IMR-90 (cell line): ENCODE results near the gene DYNLRB1. TPM values are rescaled to one million over a fixed set of nuclear protein-coding genes. Genes with fewer than 3 reads are reported as not detected.

Experiments used
- ATAC-seq: fragments of 200-7000 bp; cut with Tn5 transposase; 2 replicates; pipeline ENCODE4 v1.9.1; 2020; ENCODE audit warnings: low read depth, mild to moderate bottlenecking, moderate library complexity
- BruUV-seq: library from RNA; stranded (reverse); fragments of 400-500 nt; replicated peaks from 2 replicates; lab custom pipeline; 2021; lab: Mats Ljungman, UMichigan
- CTCF ChIA-PET: fragments of 300-600 bp; formaldehyde crosslinking; extraction: SDS; loops from one replicate; lab custom pipeline; 2021; ENCODE audit warnings: antibody characterized with exemption; lab: Yijun Ruan, JAX
- POLR2A ChIA-PET: fragments of 300-600 bp; sonication (Branson Sonifier 250); formaldehyde crosslinking; loops from one replicate; lab custom pipeline; 2022; ENCODE audit warnings: antibody characterized with exemption; ENCODE audit not compliant: unreplicated experiment; lab: Charles Lee
- DNase-seq: peaks from one replicate; pipeline ENCODE4 v3.0.0; 2013
- H2AFZ ChIP-seq: replicated peaks from 2 replicates; pipeline ENCODE3; 2013; ENCODE audit warnings: low read length, mild to moderate bottlenecking; ENCODE audit not compliant: poor library complexity
- H2AK5ac ChIP-seq: 2 replicates; pipeline ENCODE4 v1.6.1; 2013; ENCODE audit warnings: low read depth, low read length, inconsistent platforms
- H2AK9ac ChIP-seq: replicated peaks from 2 replicates; pipeline ENCODE3; 2013; ENCODE audit warnings: mild to moderate bottlenecking, low read depth, low read length, moderate library complexity; ENCODE audit not compliant: poor library complexity
- H2BK120ac ChIP-seq: 2 replicates; pipeline ENCODE4 v1.6.1; 2013; ENCODE audit warnings: low read depth, low read length, inconsistent platforms
- H2BK15ac ChIP-seq: 3 replicates; pipeline ENCODE4 v1.6.1; 2013; ENCODE audit warnings: low read depth, low read length, inconsistent platforms
- H2BK20ac ChIP-seq: 2 replicates; pipeline ENCODE4 v1.6.1; 2013; ENCODE audit warnings: low read depth, mild to moderate bottlenecking, inconsistent platforms, low read length, moderate library complexity
- H2BK5ac ChIP-seq: 2 replicates; pipeline ENCODE4 v1.6.1; 2013; ENCODE audit warnings: mild to moderate bottlenecking, low read depth, low read length, inconsistent platforms; ENCODE audit not compliant: poor library complexity, severe bottlenecking
- H3K14ac ChIP-seq: replicated peaks from 2 replicates; pipeline ENCODE4 v1.6.1; 2013; ENCODE audit warnings: low read depth, low read length, inconsistent platforms
- H3K18ac ChIP-seq: 2 replicates; pipeline ENCODE4 v1.6.1; 2013; ENCODE audit warnings: low read depth, low read length, control low read depth
- H3K23ac ChIP-seq: 2 replicates; pipeline ENCODE4 v1.6.1; 2013; ENCODE audit warnings: low read depth, low read length, inconsistent platforms
- H3K27ac ChIP-seq: 2 replicates; pipeline ENCODE4 v1.5.1; 2013; ENCODE audit warnings: mild to moderate bottlenecking, control low read depth, low read length; ENCODE audit not compliant: insufficient read depth
- H3K27me3 ChIP-seq: 2 replicates; pipeline ENCODE4 v1.6.1; 2013; ENCODE audit warnings: low read length; ENCODE audit not compliant: control insufficient read depth, insufficient read depth
- H3K36me3 ChIP-seq: 2 replicates; pipeline ENCODE4 v1.6.1; 2013; ENCODE audit warnings: low read length, mixed read lengths; ENCODE audit not compliant: control insufficient read depth, insufficient read depth
- H3K4ac ChIP-seq: 2 replicates; pipeline ENCODE4 v1.6.1; 2013; ENCODE audit warnings: low read depth, low read length, inconsistent platforms
- H3K4me1 ChIP-seq: 2 replicates; pipeline ENCODE4 v1.6.1; 2013; ENCODE audit warnings: low read length, mixed read lengths; ENCODE audit not compliant: control insufficient read depth, insufficient read depth
- H3K4me2 ChIP-seq: 2 replicates; pipeline ENCODE4 v1.6.1; 2013; ENCODE audit warnings: low read depth, mild to moderate bottlenecking, control low read depth, low read length, moderate library complexity
- H3K4me3 ChIP-seq: 2 replicates; pipeline ENCODE4 v1.5.1; 2013; ENCODE audit warnings: low read depth, mild to moderate bottlenecking, control low read depth, low read length, moderate library complexity; ENCODE audit not compliant: insufficient read depth
- H3K56ac ChIP-seq: 2 replicates; pipeline ENCODE4 v1.6.1; 2013; ENCODE audit warnings: low read length, inconsistent platforms; ENCODE audit not compliant: insufficient read depth; ENCODE audit errors: extremely low read depth
- H3K79me1 ChIP-seq, 2 experiments: 2 replicates each; pipeline ENCODE4 v1.6.1; 2013; ENCODE audit warnings: low read length in 2 of 2, inconsistent platforms in 1 of 2, low read depth in 1 of 2
- H3K9ac ChIP-seq: 2 replicates; pipeline ENCODE4 v1.6.1; 2013; ENCODE audit warnings: low read depth, low read length, control low read depth
- H3K9me1 ChIP-seq: 2 replicates; pipeline ENCODE4 v1.6.1; 2013; ENCODE audit warnings: low read length, inconsistent platforms; ENCODE audit not compliant: insufficient read depth
- H3K9me3 ChIP-seq: 2 replicates; pipeline ENCODE4 v1.6.1; 2013; ENCODE audit warnings: low read length; ENCODE audit not compliant: control insufficient read depth, insufficient read depth
- H4K20me1 ChIP-seq: 2 replicates; pipeline ENCODE4 v1.6.1; 2013; ENCODE audit warnings: low read length, inconsistent platforms; ENCODE audit not compliant: insufficient read depth
- H4K5ac ChIP-seq: 2 replicates; pipeline ENCODE4 v1.6.1; 2013; ENCODE audit warnings: mild to moderate bottlenecking, low read depth, low read length, control low read depth
- H4K8ac ChIP-seq, 2 experiments: 2 replicates each; pipeline ENCODE4 v1.6.1; 2013; ENCODE audit warnings: low read depth in 2 of 2, low read length in 2 of 2, control low read depth in 1 of 2, inconsistent platforms in 1 of 2
- H4K91ac ChIP-seq: 2 replicates; pipeline ENCODE4 v1.6.1; 2013; ENCODE audit warnings: low read depth, low read length, inconsistent platforms; ENCODE audit not compliant: insufficient read depth
- CEBPB ChIP-seq: IDR thresholded peaks from 2 replicates; pipeline ENCODE4 v1.6.1; 2012; ENCODE audit warnings: low read depth, low read length, improper control_type of control experiment
- CHD1 ChIP-seq: IDR thresholded peaks from 2 replicates; pipeline ENCODE4 v1.6.1; 2012; ENCODE audit warnings: low read depth, low read length, improper control_type of control experiment
- MAFK ChIP-seq: IDR thresholded peaks from 2 replicates; pipeline ENCODE4 v1.6.1; 2012; ENCODE audit warnings: low read depth, low read length, improper control_type of control experiment
- MAZ ChIP-seq: IDR thresholded peaks from 2 replicates; pipeline ENCODE4 v1.6.1; 2012; ENCODE audit warnings: low read depth, mild to moderate bottlenecking, low read length, improper control_type of control experiment, moderate library complexity, borderline replicate concordance
- MXI1 ChIP-seq: IDR thresholded peaks from 2 replicates; pipeline ENCODE4 v1.6.1; 2012; ENCODE audit warnings: low read depth, mild to moderate bottlenecking, low read length, moderate library complexity, borderline replicate concordance
- RCOR1 ChIP-seq: IDR thresholded peaks from 2 replicates; pipeline ENCODE4 v1.6.1; 2012; ENCODE audit warnings: mild to moderate bottlenecking, low read length, improper control_type of control experiment; ENCODE audit not compliant: insufficient replicate concordance
- SMC3 ChIP-seq: fragments of 150-350 bp; IDR thresholded peaks from 2 replicates; pipeline ENCODE4 v1.6.1; 2016; ENCODE audit warnings: low read depth, mild to moderate bottlenecking, antibody characterized with exemption, low read length, moderate library complexity
- WGBS, 2 experiments: methylation state at CpG; one replicate each; pipeline versions ENCODE4 v1.1.5 to v1.1.7; 2013; ENCODE audit warnings: missing lambda C conversion rate in 2 of 2; ENCODE audit not compliant: insufficient read length in 1 of 2; ENCODE audit errors: extremely low coverage in 2 of 2; 5-methylcytosine and 5-hydroxymethylcytosine counted together
- dilution Hi-C: fragments of 300-500 bp; cut with HindIII; formaldehyde crosslinking; loops from one replicate; pipeline ENCODE4 v1.14.3; 2018; ENCODE audit warnings: low sequenced_read_pairs; ENCODE audit not compliant: unreplicated experiment
- in situ Hi-C: fragments of 300-500 bp; cut with MboI; formaldehyde crosslinking; loops from 3 replicates; pipeline ENCODE4 v1.14.3; 2019; ENCODE audit warnings: low sequenced_read_pairs, inconsistent platforms, mixed read lengths
- intact Hi-C: fragments of 100-400 bp; cut with micrococcal nuclease; formaldehyde crosslinking; loops from 2 replicates; pipeline ENCODE4 v1.10.0; 2022
- polyA plus RNA-seq, 3 experiments: library from polyadenylated mRNA; depleted of rRNA; stranded (reverse); fragments of >200 nt; gene quantifications; 2 replicates each; pipeline ENCODE4 v1.2.3, GENCODE V29; 2012; ENCODE audit warnings: low replicate concordance in 1 of 3
- total RNA-seq: library from RNA; depleted of rRNA; stranded (reverse); fragments of >200 nt; gene quantifications from 2 replicates; pipeline ENCODE4 v1.2.3, GENCODE V29; 2012

The DYNLRB1 gene
- total and polyA plus RNA-seq, 2 of the 4 experiments (the other 2 are of a cell fraction): 82.4 to 380 TPM

GRCh38 chr20:34582911-34583310 is 66.7 kb downstream of the DYNLRB1 start:
- 80% methylated on average over 1 of the region's 4 CpGs; no CpG with 5 or more reads in 1 of the 2 experiments for WGBS, 2 experiments
- intact Hi-C loops: no loop called here

More at GRCh38 chr20:34582911-34583310, 66.7 kb downstream of the DYNLRB1 start:
- H4K8ac ChIP-seq: no peak overlapping the region
- no peaks in the 10 kb centered on the region for H3K27me3 ChIP-seq
- peaks cover 4% of the 10 kb centered on the region for H3K36me3 ChIP-seq
- no peak overlapping the region for H3K27ac ChIP-seq
- no peak overlapping the region for H4K91ac ChIP-seq
- H3K4me3 ChIP-seq: no peak overlapping the region
- TF ChIP-seq CHD1: no peak
- TF ChIP-seq MAZ: no peak
- no peak for TF ChIP-seq MAFK
- TF ChIP-seq SMC3: no peak
- no peak for TF ChIP-seq CEBPB
- no peak for TF ChIP-seq MXI1
- no peak for TF ChIP-seq RCOR1
- H2AK5ac ChIP-seq: peak overlapping the region; percentile 13; the same call in 1 of the 2 replicates
- H3K14ac ChIP-seq: no peak overlapping the region
- no peaks in the 10 kb centered on the region for H3K9me3 ChIP-seq
- dilution Hi-C loops: no loop called here
- no peaks in the 10 kb centered on the region for H4K20me1 ChIP-seq
- peaks cover 17% of the 10 kb centered on the region for H3K9me1 ChIP-seq
- H3K23ac ChIP-seq: no peak overlapping the region
- ATAC-seq: no peak
- H2AK9ac ChIP-seq: no peak overlapping the region
- peaks cover 0 to 3% of the 10 kb centered on the region in 2 experiments; a peak in 2 of 4 replicates for H3K79me1 ChIP-seq
- no peak overlapping the region for H2BK20ac ChIP-seq
- in situ Hi-C loops: loop anchor here (10.0 kb wide), 1 partner anchor 182 kb away; no protein-coding TSS in a partner anchor
- no peak overlapping the region for H2BK5ac ChIP-seq
- H2BK15ac ChIP-seq: no peak overlapping the region
- DNase-seq: peak; percentile 24
- H2AFZ ChIP-seq: no peak overlapping the region
- ChIA-PET CTCF (interaction anchor here (0.7 to 1.0 kb wide), 2 partner anchors 126 to 291 kb away, joined by 4 to 10 read pairs; no protein-coding TSS in a partner anchor), POLR2A (no interaction called here)
- H3K9ac ChIP-seq: no peak overlapping the region
- no TSS peak for BruUV-seq
- H3K56ac ChIP-seq: no peak overlapping the region
- no peak overlapping the region for H2BK120ac ChIP-seq
- no peak overlapping the region for H4K5ac ChIP-seq
- H3K18ac ChIP-seq: no peak overlapping the region
- H3K4me1 ChIP-seq: peaks cover 17% of the 10 kb centered on the region
- H3K4ac ChIP-seq: no peak overlapping the region
- no peak overlapping the region for H3K4me2 ChIP-seq
